Brain pericyte (primary cell): ENCODE results near the gene CLCN5.

Experiments used
- DNase-seq: peaks from one replicate; pipeline ENCODE4 v3.0.0-alpha.2; 2012; ENCODE audit warnings: low read depth, low spot score

The CLCN5 gene

DNA sequence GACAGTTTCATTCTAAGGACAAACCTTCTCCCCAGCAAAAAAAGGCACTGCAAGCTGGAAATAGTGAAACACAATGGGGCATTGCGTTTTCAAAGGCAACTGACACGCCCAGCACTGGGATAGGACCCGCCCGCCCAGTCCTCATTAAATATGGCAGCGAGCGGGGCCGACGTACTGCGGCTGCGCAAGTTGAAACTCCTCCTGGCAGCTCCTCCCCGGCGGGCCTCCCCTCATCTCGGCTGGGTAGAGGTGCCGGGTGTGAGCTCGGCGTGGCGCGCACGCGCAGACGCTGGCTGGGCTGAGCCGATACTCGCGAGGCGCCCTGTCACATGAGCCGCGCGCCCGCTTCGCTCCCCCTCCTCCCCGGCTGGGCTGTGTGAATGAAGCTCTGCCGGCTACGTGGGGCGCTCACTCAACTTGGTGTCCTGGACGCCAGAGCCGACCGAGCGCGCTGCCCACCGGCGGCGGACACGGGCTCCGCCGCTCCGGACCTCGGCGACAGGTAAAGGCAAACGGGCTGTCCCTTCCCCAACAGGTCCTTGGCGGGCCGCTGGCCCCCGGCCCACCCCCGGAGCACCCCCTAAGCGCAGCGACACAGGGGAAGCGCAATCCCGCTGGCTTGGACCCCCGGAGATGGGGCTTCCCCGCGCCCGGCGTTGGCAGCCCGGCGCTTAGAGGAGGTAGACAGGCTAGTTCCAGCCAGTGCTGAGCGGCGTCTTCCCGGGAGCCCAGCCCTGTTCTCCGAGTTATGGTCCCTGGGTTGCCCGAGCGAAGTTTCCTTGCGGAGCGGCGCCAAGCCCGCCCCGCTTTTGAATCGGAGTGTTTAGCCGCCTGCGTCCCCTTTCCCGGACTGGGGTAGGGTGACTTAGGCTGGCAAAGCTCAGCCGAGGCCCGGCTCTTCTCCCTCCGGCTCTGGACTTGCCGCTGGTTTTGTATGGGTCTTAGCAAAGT is at the start of gene CLCN5:
Gene CLCN5, plus strand, starts transcription at position 306 of the 951 bp plus-strand sequence. CDS start 2,703 bp downstream, outside the sequence.
- peak; percentile 89 for DNase-seq

DNA sequence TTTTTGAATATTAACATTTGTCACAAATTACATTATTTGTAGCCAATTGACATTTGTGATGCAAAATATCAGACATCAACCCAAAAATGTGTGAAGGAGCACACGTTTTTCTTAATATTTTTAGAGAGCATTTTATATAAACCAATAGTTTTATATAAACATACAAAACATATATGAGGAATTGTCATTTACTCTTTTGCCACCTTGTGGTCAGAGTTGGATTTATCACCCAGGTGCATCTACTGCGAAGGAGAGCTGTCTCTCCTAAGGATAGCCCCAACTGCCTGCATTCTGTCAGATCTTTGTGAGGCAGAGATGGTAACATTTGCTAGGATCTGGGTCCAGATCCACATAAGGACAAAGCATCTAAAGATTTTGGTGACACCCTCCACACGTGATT is 45.6 kb upstream of the CLCN5 start:
- DNase-seq, result no peak

DNA sequence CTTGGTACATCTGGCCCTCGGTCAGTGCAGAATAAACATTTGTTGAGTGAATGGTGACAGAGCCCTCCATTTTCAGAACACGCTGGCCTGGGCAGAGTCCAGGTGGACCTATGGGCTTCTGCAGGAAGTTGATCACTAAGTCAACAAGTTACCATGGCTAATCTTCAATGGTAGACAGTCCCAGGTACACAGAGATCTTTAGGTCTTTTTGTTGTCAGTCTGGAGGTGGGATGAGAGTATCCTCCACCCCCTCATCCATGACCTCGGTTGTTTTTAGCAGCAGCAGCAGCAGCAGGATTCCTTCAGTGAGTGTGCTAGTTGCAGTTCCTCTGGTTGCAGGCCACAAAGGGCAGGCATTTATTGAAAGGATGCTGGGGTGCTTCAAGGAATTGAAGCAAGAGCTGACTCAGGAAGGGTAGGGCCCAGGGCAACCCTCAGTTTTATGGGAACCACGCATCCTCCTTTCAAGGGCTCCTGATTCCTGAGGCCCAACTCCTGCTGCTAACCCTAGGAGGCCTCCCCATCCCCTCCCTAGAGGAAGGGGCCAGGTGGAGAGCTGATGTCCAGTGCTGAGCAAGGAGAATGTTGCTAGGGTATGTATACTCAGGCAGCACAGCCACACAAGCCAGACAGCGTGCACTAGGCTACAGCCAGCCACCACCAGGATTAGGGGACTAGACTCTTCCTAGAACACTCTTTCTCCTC is 44.8 kb upstream of the CLCN5 start:
- DNase-seq, result no peak

DNA sequence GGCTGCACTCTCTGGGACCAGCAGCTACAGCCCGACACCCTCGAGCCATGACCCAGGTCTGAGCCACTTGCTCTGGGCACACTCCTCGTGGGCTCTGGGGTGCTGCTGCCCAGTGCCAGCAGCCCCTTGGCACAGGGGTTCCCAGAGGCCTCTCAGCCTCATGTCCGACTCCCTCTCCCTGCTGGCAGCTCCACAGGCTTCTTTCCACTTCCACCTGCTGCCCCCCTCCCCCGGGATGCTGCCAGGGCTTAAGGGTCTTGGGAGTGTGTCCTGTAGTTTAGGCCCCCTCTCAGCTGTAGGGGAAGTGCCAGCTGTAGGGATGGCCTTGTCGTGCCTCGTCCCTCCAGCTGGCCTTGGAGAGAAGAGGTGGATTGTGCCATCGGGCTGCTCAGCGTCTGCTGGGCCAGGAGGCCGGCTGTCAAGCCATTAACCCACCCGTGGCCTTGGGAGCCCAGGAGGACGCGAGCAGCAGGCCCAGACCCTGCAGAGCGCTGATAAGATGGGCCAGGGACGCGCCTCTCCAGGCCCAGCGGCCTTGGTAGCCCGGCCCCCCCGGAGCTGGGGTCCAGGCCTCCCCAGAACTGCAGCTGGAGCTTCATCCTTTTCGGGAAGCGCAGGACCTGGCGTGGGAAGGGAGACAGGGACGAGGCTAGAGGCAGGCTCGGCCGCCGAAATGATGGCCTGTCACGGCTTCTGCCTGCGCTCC is 44.1 kb upstream of the CLCN5 start:
- DNase-seq, result no peak

DNA sequence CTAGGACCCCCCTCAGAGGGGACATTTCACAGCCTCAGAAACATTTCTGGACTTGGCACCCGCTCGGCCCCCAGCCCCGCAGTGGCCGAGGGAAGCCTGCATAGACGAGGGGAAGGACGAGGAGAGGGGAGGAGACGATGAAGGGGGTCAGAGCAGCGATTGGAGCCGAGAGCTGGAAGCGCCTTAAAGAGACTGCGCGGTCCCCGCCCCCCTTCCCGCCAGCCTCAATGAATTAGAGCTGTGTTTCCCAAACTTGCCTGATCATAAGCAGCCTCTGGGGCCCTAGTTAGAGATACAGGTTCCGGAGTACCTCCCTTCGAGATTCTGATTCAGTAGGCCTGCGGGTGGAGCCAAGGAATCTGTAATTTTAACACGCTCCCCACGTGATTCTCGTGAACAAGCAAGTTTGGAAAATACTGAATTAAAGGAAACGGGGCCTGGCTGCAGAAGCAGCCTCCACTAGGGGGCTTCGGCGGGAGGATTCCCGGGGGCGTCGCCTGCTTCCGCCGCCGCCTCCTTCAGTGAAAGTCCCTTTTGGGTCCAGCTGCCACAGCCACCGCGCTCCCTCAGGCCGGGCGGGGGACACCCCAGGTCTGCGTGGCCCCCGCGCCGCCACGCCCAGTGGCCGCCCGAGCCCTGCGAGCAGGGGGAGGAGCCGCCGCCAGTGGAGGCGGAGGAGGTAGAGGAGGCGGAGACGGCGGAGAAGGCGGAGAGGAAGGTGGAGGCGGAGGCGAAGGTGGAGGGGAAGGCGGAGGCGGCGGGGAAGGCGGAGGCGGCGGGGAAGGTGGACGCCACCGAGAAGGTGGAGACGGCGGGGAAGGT is 43.4 kb upstream of the CLCN5 start, which contains the start of gene USP27X:
Gene USP27X, plus strand, starts transcription at position 651 of the 822 bp plus-strand sequence. CDS start 824 bp downstream, outside the sequence.
- peak; percentile 47 for DNase-seq

DNA sequence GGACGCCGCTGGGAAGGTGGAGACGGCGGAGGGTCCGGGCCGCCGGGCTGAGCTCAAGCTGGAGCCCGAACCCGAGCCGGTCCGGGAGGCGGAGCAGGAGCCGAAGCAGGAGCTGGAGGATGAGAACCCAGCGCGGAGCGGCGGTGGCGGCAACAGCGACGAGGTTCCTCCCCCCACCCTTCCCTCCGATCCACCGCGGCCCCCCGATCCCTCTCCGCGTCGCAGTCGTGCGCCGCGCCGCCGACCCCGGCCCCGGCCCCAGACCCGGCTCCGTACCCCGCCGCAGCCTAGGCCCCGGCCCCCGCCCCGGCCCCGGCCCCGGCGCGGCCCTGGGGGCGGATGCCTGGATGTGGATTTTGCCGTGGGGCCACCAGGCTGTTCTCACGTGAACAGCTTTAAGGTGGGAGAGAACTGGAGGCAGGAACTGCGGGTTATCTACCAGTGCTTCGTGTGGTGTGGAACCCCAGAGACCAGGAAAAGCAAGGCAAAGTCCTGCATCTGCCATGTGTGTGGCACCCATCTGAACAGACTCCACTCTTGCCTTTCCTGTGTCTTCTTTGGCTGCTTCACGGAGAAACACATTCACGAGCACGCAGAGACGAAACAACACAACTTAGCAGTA is 42.6 kb upstream of the CLCN5 start:
- DNase-seq, result no peak

DNA sequence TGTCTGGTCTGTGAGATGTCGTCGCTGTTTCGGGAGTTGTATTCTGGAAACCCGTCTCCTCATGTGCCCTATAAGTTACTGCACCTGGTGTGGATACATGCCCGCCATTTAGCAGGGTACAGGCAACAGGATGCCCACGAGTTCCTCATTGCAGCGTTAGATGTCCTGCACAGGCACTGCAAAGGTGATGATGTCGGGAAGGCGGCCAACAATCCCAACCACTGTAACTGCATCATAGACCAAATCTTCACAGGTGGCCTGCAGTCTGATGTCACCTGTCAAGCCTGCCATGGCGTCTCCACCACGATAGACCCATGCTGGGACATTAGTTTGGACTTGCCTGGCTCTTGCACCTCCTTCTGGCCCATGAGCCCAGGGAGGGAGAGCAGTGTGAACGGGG is 41.7 kb upstream of the CLCN5 start:
- no peak for DNase-seq

DNA sequence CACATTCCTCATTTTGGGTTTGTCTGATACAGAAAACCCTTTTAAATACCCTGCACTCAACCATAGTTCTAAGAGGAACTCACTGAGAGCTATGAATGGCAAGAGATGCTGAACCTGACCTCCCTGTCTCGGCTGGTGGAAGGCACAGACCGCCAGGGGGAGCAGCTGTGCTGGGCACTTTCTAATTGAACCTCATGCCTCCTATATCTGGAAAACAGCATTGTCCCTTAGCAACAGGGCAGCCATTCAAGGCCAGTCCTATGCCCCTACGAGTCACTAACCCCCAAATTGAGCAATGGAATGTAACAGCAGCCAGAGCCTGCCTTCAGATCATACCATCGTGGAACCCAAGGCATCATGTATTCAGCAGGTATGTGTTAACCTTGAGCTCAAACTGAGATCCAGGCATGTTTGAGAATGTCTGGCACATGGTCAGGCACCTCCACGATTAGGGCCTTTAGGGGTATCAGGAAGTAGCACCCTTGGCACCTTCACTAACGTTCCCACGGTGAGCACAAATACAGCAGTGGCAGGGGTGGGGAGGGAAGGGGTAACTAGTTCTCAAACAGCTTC is 38.0 kb upstream of the CLCN5 start:
- no peak for DNase-seq

DNA sequence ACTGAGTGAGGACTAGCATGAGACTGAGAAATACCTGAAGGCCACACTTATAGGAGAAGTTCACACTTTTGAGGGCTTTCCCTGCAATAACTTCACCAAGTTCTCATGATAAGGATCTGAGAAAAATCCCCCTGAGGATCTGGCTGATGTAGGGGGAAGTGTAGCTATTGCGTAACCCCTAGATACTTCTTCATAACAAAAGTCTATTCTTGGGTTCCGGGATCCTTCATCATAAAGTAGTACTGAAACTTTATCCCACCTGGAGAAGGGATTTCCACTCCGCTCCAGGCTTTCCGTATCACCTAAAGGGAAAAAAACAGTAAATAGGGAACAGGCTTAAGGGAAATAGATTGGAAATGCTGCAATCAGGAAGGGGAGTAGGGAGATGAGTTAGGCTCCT is 29.9 kb upstream of the CLCN5 start:
- no peak for DNase-seq

DNA sequence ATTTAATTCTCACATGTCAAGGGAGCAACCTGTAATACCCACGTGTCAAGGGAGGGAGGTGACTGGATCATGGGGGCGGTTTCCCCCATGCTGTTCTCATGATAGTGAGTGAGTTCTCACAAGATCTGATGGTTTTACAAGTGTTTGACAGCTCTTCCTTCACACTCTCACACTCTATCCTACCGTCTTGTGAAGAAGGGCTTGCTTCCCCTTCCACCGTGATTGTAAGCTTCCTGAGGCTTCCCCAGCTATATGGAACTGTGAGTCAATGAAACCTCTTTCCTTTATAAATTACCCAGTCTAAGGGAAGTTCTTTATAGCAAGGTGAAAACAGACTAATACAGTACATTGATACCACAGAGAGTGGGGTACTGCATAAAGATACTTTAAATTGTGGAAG is 25.4 kb upstream of the CLCN5 start:
- DNase-seq, result no peak

DNA sequence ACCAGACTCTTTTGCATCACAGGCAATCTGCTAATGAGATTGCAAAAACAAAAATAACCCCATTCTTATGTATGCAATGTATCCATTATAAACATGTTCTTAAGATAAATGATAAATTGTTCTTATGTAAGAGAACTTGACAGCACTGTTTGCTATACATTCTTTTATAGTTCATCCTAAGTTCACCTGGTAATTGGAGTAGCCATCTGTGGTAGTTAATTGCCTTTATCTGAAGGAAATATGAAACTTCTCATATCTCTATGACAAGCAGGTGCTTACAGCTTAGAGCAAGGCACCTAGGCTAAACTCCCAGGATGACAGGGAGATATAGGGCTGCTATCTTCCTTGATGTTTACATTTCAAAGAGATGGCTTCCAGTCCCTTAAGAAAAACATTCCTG is 21.3 kb upstream of the CLCN5 start:
- DNase-seq, result no peak

DNA sequence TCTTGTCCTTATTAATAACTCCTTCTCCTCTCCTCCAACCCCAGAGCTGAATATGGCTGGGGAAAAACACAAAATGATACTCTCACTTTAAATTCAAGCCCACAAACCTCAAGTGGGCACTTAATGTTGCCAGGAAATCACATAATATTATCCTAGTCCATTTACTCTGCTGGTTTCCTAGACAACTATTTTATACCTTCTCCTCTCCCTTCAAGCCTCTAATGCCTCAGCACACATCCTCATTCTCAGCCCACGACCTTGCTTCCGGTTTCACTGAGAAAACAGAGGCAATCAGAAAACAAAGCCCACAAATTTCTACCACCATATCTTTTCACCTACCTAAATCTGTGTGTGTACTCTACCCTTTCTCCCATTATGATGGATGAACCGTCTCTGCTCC is 12.1 kb upstream of the CLCN5 start:
- no peak for DNase-seq

DNA sequence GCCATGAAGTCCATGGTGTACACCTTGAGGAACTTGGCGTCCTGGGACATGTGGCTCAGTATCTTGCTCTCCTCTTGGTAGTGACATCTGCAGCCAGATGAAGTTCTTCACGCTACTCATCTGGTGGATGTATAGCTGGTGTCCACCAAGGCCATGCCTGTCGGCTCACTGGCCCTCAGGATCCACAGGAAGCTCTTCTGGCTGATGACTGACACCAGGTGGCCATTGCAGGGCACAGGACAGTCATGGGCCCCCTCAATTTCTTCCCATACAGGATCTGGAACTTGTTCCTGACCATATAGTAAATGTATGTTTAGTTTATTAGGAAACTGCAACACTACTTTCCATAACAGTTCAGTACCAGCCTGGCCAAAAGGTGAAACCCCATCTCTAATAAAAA is 10.3 kb upstream of the CLCN5 start:
- DNase-seq, result no peak

DNA sequence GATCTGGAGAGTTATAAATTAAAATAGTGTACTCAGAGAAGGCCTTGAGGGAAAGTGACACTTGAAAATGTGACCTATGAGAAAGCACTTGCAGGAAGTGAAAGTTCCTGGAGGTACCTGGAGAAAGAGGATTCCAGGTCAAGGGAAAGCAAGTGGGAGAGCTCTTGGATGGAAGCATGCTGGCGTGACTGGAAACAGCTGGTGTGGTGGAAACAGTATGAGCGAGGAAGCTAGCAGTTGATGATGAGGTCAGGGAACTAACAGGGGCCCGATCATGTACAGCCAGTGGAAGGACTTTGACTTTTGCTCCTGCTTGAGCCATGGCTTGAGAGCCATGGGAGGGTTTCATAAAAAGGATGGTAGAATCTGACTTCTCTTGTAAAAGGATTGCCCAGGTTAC is 9.5 kb upstream of the CLCN5 start:
- DNase-seq, result no peak

DNA sequence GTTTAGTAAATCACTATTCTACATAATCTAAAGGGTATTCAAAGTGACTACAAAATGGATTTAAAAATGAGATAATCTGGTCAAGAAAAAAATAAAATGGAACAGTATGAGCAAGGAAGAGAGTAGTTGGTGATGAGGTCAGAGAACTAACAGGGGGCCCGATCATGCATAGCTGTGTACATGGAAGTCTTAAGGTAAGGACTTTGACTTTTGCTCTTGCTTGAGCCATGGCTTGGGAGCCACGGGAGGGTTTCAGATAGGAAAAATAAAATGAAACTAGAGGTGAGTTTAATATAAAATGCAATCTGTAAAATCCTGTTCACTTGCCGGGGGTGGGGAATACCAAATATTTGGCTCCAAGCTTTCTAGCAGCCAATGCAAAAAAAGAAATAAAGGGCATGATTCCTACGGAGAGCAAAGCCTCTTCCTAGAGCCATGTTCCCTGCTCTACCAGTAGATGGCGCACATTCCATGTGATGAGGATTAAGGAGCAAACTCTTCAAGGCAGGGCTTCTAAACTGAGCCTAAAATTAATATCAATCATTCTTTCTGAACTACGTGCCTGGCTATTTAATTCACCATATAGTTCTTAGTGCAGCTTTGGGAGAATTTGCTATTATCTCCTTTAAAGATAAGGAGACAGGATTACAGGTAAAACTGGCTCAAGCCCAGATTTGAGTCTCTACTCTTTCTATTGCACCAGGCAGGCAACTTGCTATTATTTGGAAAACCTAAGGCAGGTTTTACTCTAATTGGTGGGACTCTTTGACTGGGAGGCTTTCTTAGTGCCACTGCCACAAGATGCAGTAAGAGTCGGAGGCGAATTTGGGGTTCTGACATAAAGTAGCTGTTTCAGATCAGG is 6.8 kb upstream of the CLCN5 start:
- DNase-seq, result no peak

DNA sequence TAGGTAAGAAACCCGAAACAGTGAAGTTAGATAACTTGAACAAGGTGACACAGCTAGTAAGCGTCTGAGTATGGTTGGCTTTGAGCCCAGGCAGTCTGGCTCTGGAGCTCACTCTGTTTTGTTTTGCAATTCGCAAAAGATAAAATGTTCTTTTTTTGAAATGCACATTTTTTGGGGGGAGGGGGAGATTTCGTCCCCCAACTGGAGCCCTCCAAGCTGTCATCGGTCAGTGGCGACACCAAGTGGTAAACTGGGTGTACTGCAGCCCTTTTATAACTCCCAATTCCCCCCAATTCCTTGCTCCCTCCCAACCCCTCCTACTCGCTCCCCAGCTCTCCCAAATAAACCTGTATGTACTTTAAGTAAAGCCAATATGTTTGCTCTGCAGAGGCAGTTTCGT is 2.8 kb upstream of the CLCN5 start:
- no peak for DNase-seq

DNA sequence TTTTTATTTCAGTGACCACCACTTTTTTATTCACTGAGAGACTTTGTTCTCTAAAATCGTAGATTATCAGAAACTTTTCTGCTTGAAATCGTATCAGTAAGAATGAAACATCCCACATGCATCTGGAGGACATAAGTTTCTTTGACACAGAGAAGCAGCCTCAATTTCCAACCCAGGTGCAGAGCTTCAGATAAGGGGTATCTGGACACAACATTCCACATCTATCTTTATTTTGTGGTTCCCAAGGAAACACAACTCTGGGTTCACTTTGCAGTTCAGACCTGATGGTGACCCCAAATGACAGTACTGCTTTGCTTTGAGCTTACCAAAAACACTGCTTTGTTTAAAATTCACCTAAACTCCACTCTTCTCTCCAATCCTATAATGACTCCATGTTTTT is 1.3 kb upstream of the CLCN5 start:
- DNase-seq, result no peak

DNA sequence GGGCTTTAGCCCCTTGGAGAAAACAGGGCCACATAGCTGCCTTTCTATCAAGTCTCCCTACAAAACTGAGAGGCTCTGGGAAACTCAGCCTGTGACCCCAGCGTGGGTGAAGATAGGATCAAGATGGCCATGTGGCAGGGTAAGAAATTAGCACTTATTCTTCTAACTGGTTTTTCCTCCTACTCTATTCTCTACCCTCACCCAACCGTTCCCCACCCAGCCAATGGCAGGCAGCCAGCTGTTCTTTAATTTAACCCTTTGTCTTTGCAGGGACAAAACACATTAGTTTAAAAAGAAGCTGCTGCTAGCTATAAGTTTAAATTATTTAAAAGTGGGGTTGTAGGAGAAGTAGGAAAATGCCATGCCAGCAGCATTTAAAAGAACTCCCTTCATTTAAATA is 2.8 kb downstream of the CLCN5 start:
- DNase-seq, result no peak

DNA sequence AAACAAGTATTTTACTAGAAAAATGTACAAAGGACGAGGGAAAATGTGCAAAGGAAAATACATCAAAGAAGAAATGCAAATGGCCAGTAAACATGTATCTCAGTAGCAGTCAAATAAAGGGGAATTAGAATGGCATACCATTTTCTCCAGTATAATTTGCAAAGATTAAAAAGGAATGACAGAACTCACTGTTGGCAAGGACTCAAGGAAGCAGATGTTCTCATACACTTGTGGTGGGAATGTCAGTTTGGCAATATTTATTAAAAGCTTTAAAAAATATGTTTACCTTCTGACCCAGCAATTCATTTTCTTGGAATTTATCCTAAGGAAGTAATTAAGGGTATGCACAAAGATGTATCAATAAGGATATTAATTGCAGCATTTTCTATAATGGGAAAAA is 7.6 kb downstream of the CLCN5 start:
- no peak for DNase-seq

DNA sequence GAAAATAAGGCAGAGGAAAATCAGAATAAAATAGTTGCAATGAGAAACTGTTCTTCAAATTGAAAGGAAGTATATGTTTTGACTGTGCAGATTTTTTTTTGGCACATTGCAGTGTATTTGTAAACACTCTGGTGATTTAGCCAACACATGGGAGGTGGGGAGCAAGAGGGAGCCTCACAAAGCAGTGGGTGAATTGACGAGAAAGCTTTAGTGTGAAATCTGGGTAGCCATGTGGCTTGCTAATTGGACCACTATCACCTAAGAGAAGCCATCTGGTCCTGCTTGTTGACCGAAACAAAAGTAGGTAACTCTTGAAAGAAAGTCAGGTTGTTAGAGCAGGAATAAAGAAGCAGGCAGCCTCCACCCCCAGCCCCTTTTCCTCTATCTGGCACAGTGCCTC is 10.4 kb downstream of the CLCN5 start:
- DNase-seq, result no peak
